ENCODE measurements around the gene CD6.

The CD6 gene

DNA sequence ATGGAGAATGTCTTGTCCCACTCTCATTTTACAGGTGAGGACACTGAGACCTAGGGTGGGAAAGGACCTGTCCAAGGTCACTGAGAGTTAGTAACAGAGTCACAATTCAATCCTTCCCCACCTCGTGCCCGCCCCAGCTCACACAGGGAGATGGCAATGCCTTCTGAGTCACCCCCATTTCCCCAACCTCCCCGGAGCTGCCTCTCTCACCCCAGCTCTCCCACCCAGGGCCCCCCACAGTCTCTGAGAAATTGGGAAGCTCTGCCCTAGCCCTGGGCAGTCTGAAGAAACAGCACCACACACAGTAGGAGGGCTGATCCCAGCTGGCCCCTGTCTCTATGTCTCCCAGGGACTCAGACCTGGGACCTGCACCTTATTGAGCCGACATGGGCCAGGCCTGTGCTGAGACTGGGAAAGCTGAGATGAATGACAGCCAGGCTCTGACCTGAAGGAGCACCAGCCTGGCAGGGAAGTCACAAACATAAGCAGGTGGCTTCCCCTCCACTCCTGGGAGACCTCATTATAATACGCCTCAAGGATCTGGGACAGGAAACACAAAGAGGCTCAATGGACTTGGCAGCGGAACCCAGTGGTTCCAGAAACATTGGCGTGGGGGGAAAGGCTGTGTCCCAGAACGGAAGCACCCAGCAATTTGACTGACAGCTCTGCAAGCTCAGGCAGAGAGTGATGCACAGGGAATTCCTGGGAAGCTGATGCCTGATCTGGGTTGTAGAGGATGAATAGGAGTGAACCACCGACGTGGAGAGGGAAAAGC, 51.0 kb downstream of the CD6 start:
- TF ChIP-seq SIN3A (IDR thresholded peaks at IDR 0.05; ENCODE audit: borderline replicate concordance, insufficient read depth, low read length) (no peak), FOXP2 (optimal IDR thresholded peaks at IDR 0.05; ENCODE audit: borderline replicate concordance, extremely low read depth, extremely low read length, insufficient read depth) (no peak)

DNA sequence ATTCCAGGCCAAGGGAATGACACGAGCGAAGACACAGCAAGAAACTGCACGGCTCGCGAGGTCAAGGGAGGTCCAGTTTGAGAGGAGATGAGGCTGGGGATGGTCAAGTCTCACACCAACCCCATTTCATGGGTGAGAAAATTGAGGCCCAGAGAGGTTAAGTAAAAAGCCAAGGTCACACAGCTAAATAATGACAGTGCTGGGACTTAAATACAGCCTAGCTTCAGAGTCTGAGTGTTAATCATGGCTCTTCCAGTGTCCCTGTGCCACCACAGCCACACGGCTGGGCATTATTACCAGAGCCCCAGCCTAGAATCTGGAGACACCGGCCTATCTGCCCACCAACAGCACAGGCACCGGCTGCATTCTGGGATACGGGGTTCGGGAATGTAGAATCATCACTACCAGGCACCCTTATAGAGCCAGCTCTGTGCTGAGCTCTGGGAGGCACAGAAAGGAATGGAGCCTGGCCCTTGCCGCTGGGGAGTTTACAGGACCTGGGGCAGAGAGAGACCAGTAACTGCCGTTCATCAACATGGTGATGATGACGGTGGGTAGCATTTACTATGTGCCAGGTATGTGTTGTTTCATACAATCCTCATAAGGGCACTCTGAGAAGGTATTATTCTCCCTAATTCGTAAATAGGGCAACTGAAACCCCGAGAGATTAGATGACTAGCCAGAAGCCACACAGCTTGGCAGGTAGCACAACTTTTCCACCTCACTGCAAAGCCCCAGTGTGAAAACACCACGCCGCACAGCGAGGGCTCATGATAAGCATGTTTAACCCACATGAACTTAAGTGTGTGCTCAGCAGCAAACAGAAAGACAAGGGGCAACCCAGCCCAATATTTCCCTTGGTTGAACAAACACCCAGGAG, 51.8 kb downstream of the CD6 start:
- TF ChIP-seq SIN3A (IDR thresholded peaks at IDR 0.05; ENCODE audit: borderline replicate concordance, insufficient read depth, low read length) (no peak), FOXP2 (optimal IDR thresholded peaks at IDR 0.05; ENCODE audit: borderline replicate concordance, extremely low read depth, extremely low read length, insufficient read depth) (no peak), POLR2AphosphoS5 (IDR thresholded peaks at IDR 0.05; ENCODE audit: low read depth, low read length) (no peak), REST (IDR thresholded peaks at IDR 0.05; ENCODE audit: insufficient read depth in 1 of 2, low read depth in 2 of 2, low read length in 2 of 2) (no peak), TAF1 (IDR thresholded peaks at IDR 0.05; ENCODE audit: borderline replicate concordance, insufficient read depth, low read length) (no peak)

GRCh38 chr11:61023966-61024295, 52.5 kb downstream of the CD6 start:
- TF ChIP-seq POLR2AphosphoS5 (IDR thresholded peaks at IDR 0.05; ENCODE audit: low read depth, low read length) = no peak
- TF ChIP-seq SIN3A (IDR thresholded peaks at IDR 0.05; ENCODE audit: borderline replicate concordance, insufficient read depth, low read length) = no peak
- no peak for TF ChIP-seq FOXP2 (optimal IDR thresholded peaks at IDR 0.05; ENCODE audit: borderline replicate concordance, extremely low read depth, extremely low read length, insufficient read depth)
- no peak for TF ChIP-seq REST (IDR thresholded peaks at IDR 0.05; ENCODE audit: insufficient read depth in 1 of 2, low read depth in 2 of 2, low read length in 2 of 2)
- no peak for TF ChIP-seq TAF1 (IDR thresholded peaks at IDR 0.05; ENCODE audit: borderline replicate concordance, insufficient read depth, low read length)

GRCh38 chr11:61024938-61025820, 53.7 kb downstream of the CD6 start:
- TF ChIP-seq TAF1 (IDR thresholded peaks at IDR 0.05; ENCODE audit: borderline replicate concordance, insufficient read depth, low read length) (no peak), POLR2AphosphoS5 (IDR thresholded peaks at IDR 0.05; ENCODE audit: low read depth, low read length) (no peak)

GRCh38 chr11:61025821-61026120, 54.3 kb downstream of the CD6 start:
- TF ChIP-seq REST (IDR thresholded peaks at IDR 0.05; ENCODE audit: insufficient read depth in 1 of 2, low read depth in 2 of 2, low read length in 2 of 2) (no peak), FOXP2 (optimal IDR thresholded peaks at IDR 0.05; ENCODE audit: borderline replicate concordance, extremely low read depth, extremely low read length, insufficient read depth) (no peak), TAF1 (IDR thresholded peaks at IDR 0.05; ENCODE audit: borderline replicate concordance, insufficient read depth, low read length) (no peak), SIN3A (IDR thresholded peaks at IDR 0.05; ENCODE audit: borderline replicate concordance, insufficient read depth, low read length) (no peak), POLR2AphosphoS5 (IDR thresholded peaks at IDR 0.05; ENCODE audit: low read depth, low read length) (no peak)

All from PFSK-1 (cell line).